IMR-90 (cell line): ENCODE results near the gene MRPS7. TPM values are rescaled to one million over a fixed set of nuclear protein-coding genes. Genes with fewer than 3 reads are reported as not detected.

ENCODE experiments used
- ATAC-seq: fragments of 200-7000 bp; cut with Tn5 transposase; 2 replicates; pipeline ENCODE4 v1.9.1; 2020; ENCODE audit warnings: low read depth, mild to moderate bottlenecking, moderate library complexity
- BruUV-seq: library from RNA; stranded (reverse); fragments of 400-500 nt; replicated peaks from 2 replicates; lab custom pipeline; 2021; lab: Mats Ljungman, UMichigan
- CTCF ChIA-PET: fragments of 300-600 bp; formaldehyde crosslinking; extraction: SDS; loops from one replicate; lab custom pipeline; 2021; ENCODE audit warnings: antibody characterized with exemption; lab: Yijun Ruan, JAX
- POLR2A ChIA-PET: fragments of 300-600 bp; sonication (Branson Sonifier 250); formaldehyde crosslinking; loops from one replicate; lab custom pipeline; 2022; ENCODE audit warnings: antibody characterized with exemption; ENCODE audit not compliant: unreplicated experiment; lab: Charles Lee
- DNase-seq: peaks from one replicate; pipeline ENCODE4 v3.0.0; 2013
- H2AFZ ChIP-seq: replicated peaks from 2 replicates; pipeline ENCODE3; 2013; ENCODE audit warnings: low read length, mild to moderate bottlenecking; ENCODE audit not compliant: poor library complexity
- H2AK5ac ChIP-seq: 2 replicates; pipeline ENCODE4 v1.6.1; 2013; ENCODE audit warnings: low read depth, low read length, inconsistent platforms
- H2AK9ac ChIP-seq: replicated peaks from 2 replicates; pipeline ENCODE3; 2013; ENCODE audit warnings: mild to moderate bottlenecking, low read depth, low read length, moderate library complexity; ENCODE audit not compliant: poor library complexity
- H2BK120ac ChIP-seq: 2 replicates; pipeline ENCODE4 v1.6.1; 2013; ENCODE audit warnings: low read depth, low read length, inconsistent platforms
- H2BK15ac ChIP-seq: 3 replicates; pipeline ENCODE4 v1.6.1; 2013; ENCODE audit warnings: low read depth, low read length, inconsistent platforms
- H2BK20ac ChIP-seq: 2 replicates; pipeline ENCODE4 v1.6.1; 2013; ENCODE audit warnings: low read depth, mild to moderate bottlenecking, inconsistent platforms, low read length, moderate library complexity
- H2BK5ac ChIP-seq: 2 replicates; pipeline ENCODE4 v1.6.1; 2013; ENCODE audit warnings: mild to moderate bottlenecking, low read depth, low read length, inconsistent platforms; ENCODE audit not compliant: poor library complexity, severe bottlenecking
- H3K14ac ChIP-seq: replicated peaks from 2 replicates; pipeline ENCODE4 v1.6.1; 2013; ENCODE audit warnings: low read depth, low read length, inconsistent platforms
- H3K18ac ChIP-seq: 2 replicates; pipeline ENCODE4 v1.6.1; 2013; ENCODE audit warnings: low read depth, low read length, control low read depth
- H3K23ac ChIP-seq: 2 replicates; pipeline ENCODE4 v1.6.1; 2013; ENCODE audit warnings: low read depth, low read length, inconsistent platforms
- H3K27ac ChIP-seq: 2 replicates; pipeline ENCODE4 v1.5.1; 2013; ENCODE audit warnings: mild to moderate bottlenecking, control low read depth, low read length; ENCODE audit not compliant: insufficient read depth
- H3K27me3 ChIP-seq: 2 replicates; pipeline ENCODE4 v1.6.1; 2013; ENCODE audit warnings: low read length; ENCODE audit not compliant: control insufficient read depth, insufficient read depth
- H3K36me3 ChIP-seq: 2 replicates; pipeline ENCODE4 v1.6.1; 2013; ENCODE audit warnings: low read length, mixed read lengths; ENCODE audit not compliant: control insufficient read depth, insufficient read depth
- H3K4ac ChIP-seq: 2 replicates; pipeline ENCODE4 v1.6.1; 2013; ENCODE audit warnings: low read depth, low read length, inconsistent platforms
- H3K4me1 ChIP-seq: 2 replicates; pipeline ENCODE4 v1.6.1; 2013; ENCODE audit warnings: low read length, mixed read lengths; ENCODE audit not compliant: control insufficient read depth, insufficient read depth
- H3K4me2 ChIP-seq: 2 replicates; pipeline ENCODE4 v1.6.1; 2013; ENCODE audit warnings: low read depth, mild to moderate bottlenecking, control low read depth, low read length, moderate library complexity
- H3K4me3 ChIP-seq: 2 replicates; pipeline ENCODE4 v1.5.1; 2013; ENCODE audit warnings: low read depth, mild to moderate bottlenecking, control low read depth, low read length, moderate library complexity; ENCODE audit not compliant: insufficient read depth
- H3K56ac ChIP-seq: 2 replicates; pipeline ENCODE4 v1.6.1; 2013; ENCODE audit warnings: low read length, inconsistent platforms; ENCODE audit not compliant: insufficient read depth; ENCODE audit errors: extremely low read depth
- H3K79me1 ChIP-seq, 2 experiments: 2 replicates each; pipeline ENCODE4 v1.6.1; 2013; ENCODE audit warnings: low read length in 2 of 2, inconsistent platforms in 1 of 2, low read depth in 1 of 2
- H3K9ac ChIP-seq: 2 replicates; pipeline ENCODE4 v1.6.1; 2013; ENCODE audit warnings: low read depth, low read length, control low read depth
- H3K9me1 ChIP-seq: 2 replicates; pipeline ENCODE4 v1.6.1; 2013; ENCODE audit warnings: low read length, inconsistent platforms; ENCODE audit not compliant: insufficient read depth
- H3K9me3 ChIP-seq: 2 replicates; pipeline ENCODE4 v1.6.1; 2013; ENCODE audit warnings: low read length; ENCODE audit not compliant: control insufficient read depth, insufficient read depth
- H4K20me1 ChIP-seq: 2 replicates; pipeline ENCODE4 v1.6.1; 2013; ENCODE audit warnings: low read length, inconsistent platforms; ENCODE audit not compliant: insufficient read depth
- H4K5ac ChIP-seq: 2 replicates; pipeline ENCODE4 v1.6.1; 2013; ENCODE audit warnings: mild to moderate bottlenecking, low read depth, low read length, control low read depth
- H4K8ac ChIP-seq, 2 experiments: 2 replicates each; pipeline ENCODE4 v1.6.1; 2013; ENCODE audit warnings: low read depth in 2 of 2, low read length in 2 of 2, control low read depth in 1 of 2, inconsistent platforms in 1 of 2
- H4K91ac ChIP-seq: 2 replicates; pipeline ENCODE4 v1.6.1; 2013; ENCODE audit warnings: low read depth, low read length, inconsistent platforms; ENCODE audit not compliant: insufficient read depth
- BHLHE40 ChIP-seq: fragments of 150-350 bp; IDR thresholded peaks from 2 replicates; pipeline ENCODE4 v1.6.1; 2016; ENCODE audit warnings: mild to moderate bottlenecking, low read depth, low read length
- RAD21 ChIP-seq: IDR thresholded peaks from 2 replicates; pipeline ENCODE4 v1.6.1; 2012; ENCODE audit warnings: low read length, improper control_type of control experiment
- USF2 ChIP-seq: fragments of 150-350 bp; IDR thresholded peaks from 2 replicates; pipeline ENCODE4 v1.6.1; 2017; ENCODE audit warnings: mild to moderate bottlenecking, antibody characterized with exemption, low read length, low read depth
- WGBS, 2 experiments: methylation state at CpG; one replicate each; pipeline versions ENCODE4 v1.1.5 to v1.1.7; 2013; ENCODE audit warnings: missing lambda C conversion rate in 2 of 2; ENCODE audit not compliant: insufficient read length in 1 of 2; ENCODE audit errors: extremely low coverage in 2 of 2; 5-methylcytosine and 5-hydroxymethylcytosine counted together
- dilution Hi-C: fragments of 300-500 bp; cut with HindIII; formaldehyde crosslinking; loops from one replicate; pipeline ENCODE4 v1.14.3; 2018; ENCODE audit warnings: low sequenced_read_pairs; ENCODE audit not compliant: unreplicated experiment
- in situ Hi-C: fragments of 300-500 bp; cut with MboI; formaldehyde crosslinking; loops from 3 replicates; pipeline ENCODE4 v1.14.3; 2019; ENCODE audit warnings: low sequenced_read_pairs, inconsistent platforms, mixed read lengths
- intact Hi-C: fragments of 100-400 bp; cut with micrococcal nuclease; formaldehyde crosslinking; loops from 2 replicates; pipeline ENCODE4 v1.10.0; 2022
- polyA plus RNA-seq, 3 experiments: library from polyadenylated mRNA; depleted of rRNA; stranded (reverse); fragments of >200 nt; gene quantifications; 2 replicates each; pipeline ENCODE4 v1.2.3, GENCODE V29; 2012; ENCODE audit warnings: low replicate concordance in 1 of 3
- total RNA-seq: library from RNA; depleted of rRNA; stranded (reverse); fragments of >200 nt; gene quantifications from 2 replicates; pipeline ENCODE4 v1.2.3, GENCODE V29; 2012

MRPS7 gene
- total and polyA plus RNA-seq, 2 of the 4 experiments (the other 2 are of a cell fraction) = 55.9 to 60.5 TPM

GRCh38 chr17:75241996-75242460 is 19.7 kb upstream of the MRPS7 start:
- DNase-seq = peak; percentile 52
- Histone ChIP-seq H3K27ac (no peak overlapping the region), H3K36me3 (peaks cover 91% of the 10 kb centered on the region)

More at GRCh38 chr17:75241996-75242460, 19.7 kb upstream of the MRPS7 start:
- Histone ChIP-seq H3K23ac (no peak overlapping the region), H2BK120ac (no peak overlapping the region), H2AK5ac (no peak overlapping the region), H3K4me2 (no peak overlapping the region), H2AFZ (no peak overlapping the region), H4K8ac (no peak overlapping the region), H2AK9ac (no peak overlapping the region), H3K9ac (no peak overlapping the region), H3K9me1 (no peaks in the 10 kb centered on the region), H3K9me3 (no peaks in the 10 kb centered on the region), H4K20me1 (peaks cover 17% of the 10 kb centered on the region), H2BK20ac (no peak overlapping the region), H3K79me1 (peaks cover 0 to 11% of the 10 kb centered on the region in 2 experiments; a peak in 1 of 4 replicates), H3K18ac (no peak overlapping the region), H3K56ac (no peak overlapping the region), H3K4ac (no peak overlapping the region), H4K5ac (no peak overlapping the region), H2BK15ac (no peak overlapping the region), H2BK5ac (no peak overlapping the region), H3K4me3 (no peak overlapping the region), H3K27me3 (no peaks in the 10 kb centered on the region), H4K91ac (no peak overlapping the region), H3K4me1 (no peaks in the 10 kb centered on the region), H3K14ac (no peak overlapping the region)
- 87% methylated on average over 12 of the region's 15 CpGs; no CpG with 5 or more reads in 1 of the 2 experiments for WGBS, 2 experiments
- TF ChIP-seq BHLHE40 (0 out of 2 replicates have a peak, but pooled peaks have one; percentile 17), RAD21 (no peak), USF2 (peak; percentile 29; the same call in 1 of the 2 replicates)
- CTCF ChIA-PET = no interaction called here
- POLR2A ChIA-PET = no interaction called here
- in situ Hi-C loops (no loop called here), dilution Hi-C loops (no loop called here), intact Hi-C loops (no loop called here)
- BruUV-seq = no TSS peak
- ATAC-seq = no peak
